Nasal cavity respiratory epithelium epithelial cell of viscerocranial mucosa (primary cell): Measurements from ENCODE around the gene PTPRCAP. TPM values are rescaled to one million over a fixed set of nuclear protein-coding genes. Genes with fewer than 3 reads are reported as not detected.

Experiments
- total RNA-seq: library from RNA; depleted of rRNA; stranded (reverse); fragments of >200 nt; gene quantifications from 2 replicates; pipeline ENCODE4 v1.2.3, GENCODE V29; 2014

PTPRCAP gene, protein sequence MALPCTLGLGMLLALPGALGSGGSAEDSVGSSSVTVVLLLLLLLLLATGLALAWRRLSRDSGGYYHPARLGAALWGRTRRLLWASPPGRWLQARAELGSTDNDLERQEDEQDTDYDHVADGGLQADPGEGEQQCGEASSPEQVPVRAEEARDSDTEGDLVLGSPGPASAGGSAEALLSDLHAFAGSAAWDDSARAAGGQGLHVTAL
- 0.28 TPM in 1 of 2 replicates, not detected in the other for total RNA-seq

DNA sequence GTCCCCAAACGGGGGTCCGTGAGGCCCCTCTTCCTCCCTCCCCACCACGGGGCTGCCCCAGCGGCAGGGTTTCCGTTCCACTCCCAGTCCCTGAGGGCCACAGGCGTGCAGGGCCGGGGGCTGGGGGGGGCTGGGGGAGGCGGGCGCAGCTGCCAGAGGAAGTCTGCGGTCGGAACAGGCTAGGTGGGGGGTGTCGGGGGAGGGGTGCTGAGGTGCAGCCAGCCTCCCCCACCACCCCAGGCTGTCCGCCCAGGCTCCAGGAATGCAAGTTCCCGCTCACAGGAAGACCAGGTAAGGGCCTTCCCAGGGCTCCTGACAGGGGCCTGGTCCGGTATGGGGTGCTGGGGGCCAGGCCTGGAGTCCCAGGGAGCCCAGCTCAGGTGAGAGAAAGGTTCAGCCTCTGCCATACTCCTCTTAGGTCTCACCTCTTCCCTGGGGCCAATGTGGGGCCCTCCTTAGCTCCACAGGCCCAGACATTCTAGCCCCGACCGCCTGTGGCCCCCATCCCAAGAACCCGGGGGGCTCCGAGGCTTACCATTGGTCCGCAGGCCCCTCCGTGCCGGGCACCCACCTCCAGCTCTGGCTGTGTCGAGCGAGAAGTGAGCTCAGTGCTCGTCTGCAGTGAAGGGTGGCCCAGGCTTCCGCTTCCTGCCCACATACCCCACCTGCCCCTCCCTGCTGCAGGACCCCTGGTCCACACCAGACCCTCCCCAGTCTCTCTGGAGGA is at the start of gene PTPRCAP:
Gene PTPRCAP, minus strand, starts transcription at position 601 of the 727 bp plus-strand sequence. Its CDS starts 63 bp downstream, at position 538.

DNA sequence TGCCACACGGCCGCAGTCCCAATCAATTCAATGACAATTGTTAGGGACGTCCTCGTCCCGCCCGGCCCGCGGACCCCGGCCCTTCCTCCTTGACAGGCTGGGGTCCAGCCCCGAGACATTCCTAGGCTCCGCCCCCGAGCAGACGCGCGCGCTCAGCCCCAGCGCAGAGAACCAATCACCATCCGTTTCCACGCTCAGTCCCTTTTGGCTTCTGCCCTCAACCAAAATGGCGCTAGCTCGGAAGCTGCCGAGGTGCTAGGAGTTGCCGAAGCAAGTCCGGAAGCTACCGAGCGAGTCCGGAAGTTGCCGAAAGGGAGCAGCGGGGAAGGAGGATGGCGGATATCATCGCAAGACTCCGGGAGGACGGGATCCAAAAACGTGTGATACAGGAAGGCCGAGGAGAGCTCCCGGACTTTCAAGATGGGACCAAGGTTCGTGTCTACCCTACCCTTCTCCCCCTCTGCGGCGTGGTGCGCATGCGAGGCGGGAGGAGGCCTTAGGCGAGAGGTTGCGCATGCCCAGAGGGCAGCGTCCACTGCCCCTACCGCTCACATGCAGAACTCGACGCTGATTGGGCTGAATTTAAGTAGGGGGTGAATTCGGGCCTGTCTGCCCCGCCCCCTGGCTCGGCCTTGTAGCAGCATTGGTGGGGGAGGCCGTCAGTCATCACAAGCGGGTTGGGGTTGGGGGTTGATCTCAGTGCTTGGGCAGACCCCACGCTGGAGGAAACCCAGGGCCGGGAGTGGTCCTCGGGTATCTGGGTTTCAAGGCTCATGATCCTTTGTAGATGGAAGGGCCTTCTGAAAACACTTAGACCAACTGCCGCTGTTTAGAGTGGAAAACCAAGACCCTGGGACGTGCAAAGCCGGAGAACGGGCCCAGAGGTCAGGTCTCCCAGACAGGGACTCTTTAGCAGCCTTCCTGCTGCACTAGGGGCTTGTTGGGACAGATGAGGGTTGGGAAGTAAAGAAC is 45.6 kb upstream of the PTPRCAP start, which contains the start of gene AIP:
Gene AIP, plus strand, starts transcription at position 200 of the 972 bp plus-strand sequence. Its CDS starts 133 bp downstream, at position 333.

DNA sequence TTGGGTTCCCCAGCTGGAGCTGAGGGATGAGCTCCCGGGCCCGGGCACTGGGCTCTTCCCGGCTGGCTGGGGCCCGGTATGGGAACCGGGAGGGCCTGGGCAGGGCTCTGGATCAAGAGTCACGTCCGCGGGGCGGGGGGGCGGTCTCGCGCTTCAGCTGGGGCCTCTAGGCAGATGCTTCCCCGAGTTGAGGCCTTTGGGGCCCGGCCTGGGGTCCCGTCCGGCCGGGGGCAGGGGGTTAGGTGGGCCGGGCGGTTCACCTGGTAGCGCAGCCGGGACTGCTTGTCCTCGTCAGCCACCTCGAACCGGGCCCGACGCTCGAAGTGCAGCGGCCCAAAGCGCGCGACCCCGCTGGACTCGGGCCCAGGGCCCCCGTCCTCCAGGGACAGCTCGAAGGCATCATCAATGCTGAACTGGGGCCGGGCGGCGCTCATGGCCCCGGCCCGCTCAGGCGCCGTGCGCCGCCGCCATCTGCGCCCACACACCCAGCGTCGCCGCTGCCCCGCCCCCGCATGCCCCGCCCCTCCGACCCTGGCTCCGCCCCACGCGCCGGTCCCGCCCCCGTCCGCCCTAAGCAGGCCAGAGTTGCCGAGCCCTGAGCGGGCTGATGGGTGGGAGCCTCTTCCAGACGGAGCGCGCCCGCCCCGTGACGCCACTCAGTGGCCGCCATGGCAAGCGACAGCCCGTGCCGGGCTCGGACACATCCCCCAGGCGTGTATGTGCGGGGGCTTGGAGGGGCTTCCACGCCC is 31.5 kb upstream of the PTPRCAP start, which contains the start of gene TMEM134:
Gene TMEM134, minus strand, starts transcription at position 493 of the 749 bp plus-strand sequence. Its CDS starts 59 bp downstream, at position 434.

DNA sequence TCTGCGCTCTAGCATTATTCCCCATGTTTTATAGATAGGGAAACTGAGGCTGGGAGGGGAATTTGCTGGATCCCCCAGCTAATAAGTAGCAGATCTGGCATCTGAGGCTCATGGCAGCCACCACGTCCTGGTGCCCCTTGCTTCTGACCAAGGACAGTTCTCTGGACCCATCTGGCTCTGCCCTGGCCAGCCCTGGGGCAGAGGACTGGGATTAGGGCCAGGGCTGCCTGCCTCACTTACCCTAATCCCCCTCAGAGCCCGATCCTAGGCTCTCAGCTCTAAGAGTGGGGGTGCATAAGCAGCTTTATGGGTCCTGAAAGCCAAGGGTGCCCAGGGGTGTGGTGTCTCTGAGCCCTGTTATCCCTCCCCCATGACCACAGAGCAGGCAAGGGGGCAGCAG is 17.6 kb upstream of the PTPRCAP start, which contains the start of gene CABP4:
Gene CABP4, plus strand, starts transcription at position 301 of the 400 bp plus-strand sequence. Its CDS starts 70 bp downstream, at position 371.

DNA sequence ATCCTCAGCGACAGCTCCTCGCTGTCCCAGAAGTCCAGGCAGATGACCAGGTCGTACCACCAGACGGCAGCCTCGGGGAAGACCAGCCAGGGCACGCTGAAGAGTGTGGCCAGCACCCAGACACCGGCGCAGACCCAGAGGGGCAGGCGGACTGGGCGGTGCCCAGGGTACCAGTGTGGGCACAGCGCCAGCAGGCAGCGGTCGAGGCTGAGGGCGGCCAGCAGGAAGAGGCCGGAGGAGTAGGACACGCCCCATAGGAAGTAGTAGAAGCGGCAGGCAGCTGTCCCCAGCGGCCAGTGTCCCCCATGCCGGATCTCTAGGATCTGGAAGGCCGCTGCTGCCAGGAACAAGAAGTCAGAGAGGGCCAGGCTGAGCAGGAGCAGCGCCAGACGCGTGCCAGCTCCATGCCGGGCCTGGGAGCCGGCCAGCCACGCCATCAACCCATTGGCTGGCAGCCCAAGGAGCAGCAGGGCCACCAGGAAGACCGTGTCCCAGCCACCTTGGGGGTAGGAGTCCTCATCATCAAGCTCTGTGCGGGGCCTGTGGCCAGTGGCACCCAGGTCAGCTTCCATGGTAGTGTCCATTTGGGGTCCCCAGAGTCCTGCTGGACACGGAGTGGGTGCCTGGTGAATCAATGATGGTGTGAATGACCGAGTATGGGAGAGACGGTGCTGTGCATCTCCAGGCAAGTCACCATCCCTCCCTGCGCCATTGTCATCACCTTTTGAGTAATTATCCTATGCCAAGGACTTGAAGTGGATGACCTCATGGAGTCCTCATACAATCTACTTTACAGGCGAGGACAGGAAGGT is 14.9 kb upstream of the PTPRCAP start, which contains the start of gene GPR152:
Gene GPR152, minus strand, starts transcription at position 589 of the 812 bp plus-strand sequence. Its CDS starts 5 bp downstream, at position 584.

DNA sequence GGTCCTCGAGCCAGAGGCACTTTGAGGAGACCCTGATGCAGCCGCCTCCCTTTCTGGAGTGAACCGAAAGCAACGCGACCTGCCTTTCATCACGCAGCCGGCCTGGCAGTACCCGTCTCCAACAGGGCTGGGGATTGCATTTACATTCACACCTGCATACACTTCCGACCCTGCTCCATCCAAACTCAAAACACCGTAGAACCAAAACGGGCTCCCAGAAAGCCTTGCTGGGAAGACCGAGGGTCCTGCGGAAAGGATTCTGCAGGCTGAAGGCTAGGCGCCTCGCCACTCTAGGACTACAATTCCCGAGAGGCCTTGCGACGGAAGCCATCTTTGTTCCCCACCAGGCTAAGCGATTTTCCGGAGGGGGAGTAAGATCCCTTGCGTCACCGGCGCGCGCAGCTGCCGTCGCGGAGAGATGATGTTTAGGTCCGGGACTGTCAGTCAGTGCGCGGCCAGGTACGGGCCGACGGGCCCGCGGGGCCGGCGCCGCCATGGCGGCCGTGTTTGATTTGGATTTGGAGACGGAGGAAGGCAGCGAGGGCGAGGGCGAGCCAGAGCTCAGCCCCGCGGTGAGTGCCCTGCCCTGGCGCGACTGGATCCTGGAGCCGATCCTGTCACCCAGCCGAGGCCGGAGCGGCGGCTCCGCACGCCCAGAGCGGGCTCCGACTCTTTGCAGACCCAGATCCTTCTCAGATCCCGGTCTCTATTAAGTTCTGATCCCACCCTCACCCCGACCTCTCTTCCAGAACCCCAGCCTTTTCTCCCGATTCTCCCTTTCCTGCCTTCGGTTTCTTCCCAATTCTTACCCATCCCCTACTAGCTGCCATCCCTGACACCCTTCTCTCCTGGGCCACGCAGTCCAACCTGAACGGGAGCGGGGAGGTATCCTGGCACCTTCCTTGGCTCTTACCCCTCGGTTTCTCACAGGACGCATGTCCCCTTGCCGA is 9.2 kb downstream of the PTPRCAP start, which contains the start of gene RPS6KB2:
Gene RPS6KB2, plus strand, starts transcription at position 443 of the 950 bp plus-strand sequence. Its CDS starts 52 bp downstream, at position 495.

DNA sequence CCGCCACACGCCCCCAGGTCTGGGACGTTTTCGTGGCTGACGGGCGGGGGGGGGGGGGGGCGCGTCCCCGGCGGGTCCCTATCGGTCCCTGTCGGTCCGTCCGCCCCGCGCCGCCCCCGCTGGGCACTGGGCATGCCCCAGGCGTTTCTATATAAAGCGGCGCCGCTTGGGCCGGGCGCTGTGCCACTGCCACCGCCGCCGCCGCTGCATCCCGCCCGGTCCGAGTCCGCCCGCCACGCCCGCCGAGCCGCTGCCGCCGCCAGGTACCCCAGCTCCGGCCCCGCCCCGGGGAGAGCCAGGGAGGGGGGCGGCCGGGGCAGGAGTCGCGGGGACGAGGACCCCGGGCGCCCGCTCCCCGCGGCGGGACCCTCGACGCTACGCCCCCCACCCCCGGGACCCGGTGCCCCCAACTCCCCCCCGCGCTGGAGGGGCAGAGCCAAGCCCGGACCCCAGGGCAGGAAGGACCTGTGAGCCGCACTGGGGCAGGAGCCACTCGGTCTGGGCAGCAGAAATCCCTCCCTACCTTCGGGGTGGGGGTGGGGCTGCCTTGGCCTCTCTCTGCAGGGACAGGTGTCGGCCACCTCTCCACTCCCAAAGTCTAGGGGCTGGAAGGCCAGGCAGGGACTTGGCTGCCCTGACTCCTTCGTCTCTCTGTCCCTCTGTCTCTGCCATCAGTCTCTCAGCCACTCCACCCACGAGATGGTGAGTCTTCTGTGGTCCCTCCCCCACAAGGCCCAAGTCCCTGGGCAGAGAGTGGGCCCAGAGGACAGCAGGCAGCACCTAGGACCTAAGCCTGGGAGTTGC is 21.8 kb downstream of the PTPRCAP start, which contains the start of gene CARNS1:
Gene CARNS1, plus strand, starts transcription at position 178 of the 804 bp plus-strand sequence. Its CDS starts 522 bp downstream, at position 700.

DNA sequence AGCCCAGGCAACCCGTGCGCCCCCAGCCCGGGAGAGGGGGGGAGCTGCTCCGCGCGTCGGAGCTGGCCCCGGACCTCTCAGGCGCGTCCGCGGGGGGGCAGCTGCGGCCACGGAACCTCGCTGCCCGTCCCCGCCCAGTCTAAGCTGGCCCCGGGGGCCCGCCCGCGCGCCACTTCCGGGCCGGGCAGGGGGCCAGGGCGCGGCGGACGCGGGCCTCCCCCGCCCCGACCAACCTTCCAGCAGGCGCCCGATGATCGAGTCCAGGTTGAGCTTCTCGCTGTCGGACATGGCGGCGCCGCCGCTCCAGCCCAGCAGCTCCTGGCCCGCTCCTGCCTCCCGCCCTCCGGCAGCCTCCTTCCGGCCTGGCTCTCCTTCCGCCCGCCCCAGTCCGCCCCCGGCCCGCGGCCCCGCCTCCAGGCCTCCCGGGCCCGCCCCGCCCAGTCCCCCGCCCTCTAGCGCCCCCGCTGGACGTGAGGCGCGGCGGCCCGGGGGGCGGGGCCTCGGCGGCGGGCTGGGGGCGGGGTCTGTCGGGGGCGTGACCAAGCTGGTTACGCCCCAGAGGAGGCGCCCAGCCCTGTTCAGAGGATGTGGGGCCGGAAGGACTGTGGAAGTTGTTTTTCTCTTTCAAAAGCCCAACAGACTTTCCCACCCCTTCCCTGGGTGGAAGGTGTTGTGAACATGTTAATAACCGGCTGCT is 35.8 kb downstream of the PTPRCAP start, which contains the start of gene PPP1CA:
Gene PPP1CA, minus strand, starts transcription at position 364 of the 697 bp plus-strand sequence. Its CDS starts 76 bp downstream, at position 288.

DNA sequence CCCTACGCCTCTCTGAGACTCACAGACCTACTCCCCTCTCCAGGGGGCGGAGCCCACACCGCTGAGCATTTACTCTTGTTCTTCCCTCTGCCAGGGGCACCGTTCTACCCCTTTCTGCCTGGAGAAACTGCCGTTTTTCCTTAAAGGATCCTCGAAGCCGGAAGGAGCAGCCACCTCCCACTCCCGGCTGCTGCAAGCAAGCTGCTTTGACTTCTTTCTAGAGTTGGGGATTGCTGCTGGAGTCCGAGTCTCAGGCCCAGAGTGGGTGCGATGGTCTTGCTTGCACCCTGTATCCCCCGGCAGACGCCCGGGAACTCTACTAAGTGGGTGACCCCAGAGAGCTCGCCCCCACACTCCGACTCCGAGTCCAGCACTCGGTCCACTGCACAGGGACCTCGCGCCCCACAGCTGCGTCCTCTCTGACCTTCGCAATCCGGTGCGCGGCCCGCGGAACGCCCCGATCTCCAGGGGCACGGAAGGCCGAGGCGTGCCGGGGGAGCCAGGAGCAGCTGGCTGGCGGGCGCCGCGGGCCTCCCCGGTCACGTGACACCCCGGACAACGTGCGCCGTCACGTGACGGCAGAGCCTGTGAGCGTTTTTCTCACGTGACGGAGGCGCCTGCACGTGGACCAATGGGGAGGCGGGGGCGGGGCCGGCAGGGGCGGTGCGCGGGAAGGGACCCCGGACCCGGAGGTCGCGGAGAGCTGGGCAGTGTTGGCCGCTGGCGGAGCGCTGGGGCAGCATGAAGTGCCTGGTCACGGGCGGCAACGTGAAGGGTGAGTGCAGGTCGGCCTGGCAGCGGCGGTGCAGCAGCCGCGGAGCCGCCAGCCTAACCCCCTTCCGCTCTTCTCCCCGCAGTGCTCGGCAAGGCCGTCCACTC is 45.9 kb downstream of the PTPRCAP start, which contains the start of gene RAD9A:
Gene RAD9A, plus strand, starts transcription at position 683 of the 879 bp plus-strand sequence. Its CDS starts 59 bp downstream, at position 742.

Other genes starting within 250 kb of the PTPRCAP start
- 66.6 and 96.4 TPM in 2 replicates for gene GRK2, start 171.2 kb downstream of the PTPRCAP start, total RNA-seq
- gene ANKRD13D, start 148.4 kb downstream of the PTPRCAP start, total RNA-seq = 34.9 and 57.0 TPM in 2 replicates
- gene SSH3, start 134.2 kb downstream of the PTPRCAP start, total RNA-seq = 26.0 and 46.7 TPM in 2 replicates
- gene POLD4, start 84.1 kb downstream of the PTPRCAP start, total RNA-seq = 28.0 and 29.8 TPM in 2 replicates
- gene CLCF1, start 64.1 kb downstream of the PTPRCAP start, total RNA-seq = 3.2 and 3.8 TPM in 2 replicates
- gene RAD9A, start 45.7 kb downstream of the PTPRCAP start, total RNA-seq = 5.6 and 7.9 TPM in 2 replicates
- gene PPP1CA, start 35.8 kb downstream of the PTPRCAP start, total RNA-seq = 116 and 139 TPM in 2 replicates
- not detected in 2 replicates for gene TBC1D10C, start 33.6 kb downstream of the PTPRCAP start, total RNA-seq
- under 0.01 TPM in 1 of 2 replicates, not detected in the other for gene CARNS1, start 22.0 kb downstream of the PTPRCAP start, total RNA-seq
- 46.5 and 72.5 TPM in 2 replicates for gene RPS6KB2, start 9.2 kb downstream of the PTPRCAP start, total RNA-seq
- gene CORO1B, start 5.8 kb upstream of the PTPRCAP start, total RNA-seq = 100 and 118 TPM in 2 replicates
- gene GPR152, start 15.0 kb upstream of the PTPRCAP start, total RNA-seq = not detected in 2 replicates
- not detected in 2 replicates for gene CABP4, start 17.7 kb upstream of the PTPRCAP start, total RNA-seq
- gene TMEM134, start 31.6 kb upstream of the PTPRCAP start, total RNA-seq = 19.8 and 57.7 TPM in 2 replicates
- 41.6 and 46.8 TPM in 2 replicates for gene AIP, start 45.3 kb upstream of the PTPRCAP start, total RNA-seq
- gene PITPNM1, start 67.7 kb upstream of the PTPRCAP start, total RNA-seq = 22.9 and 32.5 TPM in 2 replicates
- gene CDK2AP2, start 70.5 kb upstream of the PTPRCAP start, total RNA-seq = 19.3 and 32.5 TPM in 2 replicates
- not detected in 2 replicates for gene CABP2, start 85.8 kb upstream of the PTPRCAP start, total RNA-seq
- gene GSTP1, start 146.1 kb upstream of the PTPRCAP start, total RNA-seq = 1,128 and 1,985 TPM in 2 replicates
- 150 and 196 TPM in 2 replicates for gene NDUFV1, start 169.3 kb upstream of the PTPRCAP start, total RNA-seq
- 7.8 and 8.5 TPM in 2 replicates for gene NUDT8, start 192.3 kb upstream of the PTPRCAP start, total RNA-seq
- gene TBX10, start 202.1 kb upstream of the PTPRCAP start, total RNA-seq = not detected in 2 replicates
- 0.14 TPM in 1 of 2 replicates, not detected in the other for gene ACY3, start 213.0 kb upstream of the PTPRCAP start, total RNA-seq
- 27.3 and 140 TPM in 2 replicates for gene ALDH3B2, start 236.9 kb upstream of the PTPRCAP start, total RNA-seq